ENCODE measurements around the gene FOXP4. TPM values are rescaled to one million over a fixed set of nuclear protein-coding genes. Genes with fewer than 3 reads are reported as not detected.

Gene FOXP4
- total and polyA plus RNA-seq, 2 donors from 2014 or later, result 14.0 to 33.2 TPM

DNA sequence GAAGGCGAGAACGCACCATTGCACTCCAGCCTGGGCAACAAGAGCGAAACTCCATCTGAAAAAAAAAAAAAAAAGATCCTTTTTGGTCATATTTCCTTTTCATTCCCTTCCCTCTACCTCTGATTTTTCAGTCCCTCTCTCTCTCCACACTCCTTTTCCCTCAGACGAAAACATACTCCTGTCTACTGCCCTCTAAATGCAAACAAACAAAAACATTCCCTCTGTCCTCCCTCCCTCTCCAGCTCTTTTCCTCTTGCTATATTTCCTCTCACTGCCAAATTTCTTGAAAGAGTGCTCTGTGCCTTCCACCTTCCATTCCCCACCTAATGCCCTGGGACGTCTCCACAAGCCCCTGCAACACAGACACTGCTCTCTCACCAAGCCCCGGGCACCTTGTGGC, 77.1 kb downstream of the FOXP4 start:
- no peaks in the 10 kb centered on the region for H3K27me3 ChIP-seq (ENCODE audit: control insufficient read depth, insufficient read depth, low read length)
- H3K27ac ChIP-seq (ENCODE audit: low read depth in 2 of 2, low read length in 2 of 2), result no peak overlapping the region
- H3K4me3 ChIP-seq (ENCODE audit: low read length in 3 of 3), result no peak overlapping the region
- H3K9ac ChIP-seq (ENCODE audit: low read length in 3 of 3), result no peak overlapping the region
- no peaks in the 10 kb centered on the region for H3K9me3 ChIP-seq (ENCODE audit: control insufficient read depth in 2 of 3, insufficient read depth in 1 of 3, low read length in 3 of 3)
- DNase-seq, result no peak
- intact Hi-C loops (cut with DNase I), result no loop called here
- no peak for FAIRE-seq
- TF ChIP-seq, protein P1, sequence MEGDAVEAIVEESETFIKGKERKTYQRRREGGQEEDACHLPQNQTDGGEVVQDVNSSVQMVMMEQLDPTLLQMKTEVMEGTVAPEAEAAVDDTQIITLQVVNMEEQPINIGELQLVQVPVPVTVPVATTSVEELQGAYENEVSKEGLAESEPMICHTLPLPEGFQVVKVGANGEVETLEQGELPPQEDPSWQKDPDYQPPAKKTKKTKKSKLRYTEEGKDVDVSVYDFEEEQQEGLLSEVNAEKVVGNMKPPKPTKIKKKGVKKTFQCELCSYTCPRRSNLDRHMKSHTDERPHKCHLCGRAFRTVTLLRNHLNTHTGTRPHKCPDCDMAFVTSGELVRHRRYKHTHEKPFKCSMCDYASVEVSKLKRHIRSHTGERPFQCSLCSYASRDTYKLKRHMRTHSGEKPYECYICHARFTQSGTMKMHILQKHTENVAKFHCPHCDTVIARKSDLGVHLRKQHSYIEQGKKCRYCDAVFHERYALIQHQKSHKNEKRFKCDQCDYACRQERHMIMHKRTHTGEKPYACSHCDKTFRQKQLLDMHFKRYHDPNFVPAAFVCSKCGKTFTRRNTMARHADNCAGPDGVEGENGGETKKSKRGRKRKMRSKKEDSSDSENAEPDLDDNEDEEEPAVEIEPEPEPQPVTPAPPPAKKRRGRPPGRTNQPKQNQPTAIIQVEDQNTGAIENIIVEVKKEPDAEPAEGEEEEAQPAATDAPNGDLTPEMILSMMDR (IDR thresholded peaks at IDR 0.05; ENCODE audit: borderline replicate concordance, extremely low read depth, insufficient read depth), result no peak
- no peaks in the 10 kb centered on the region for H3K36me3 ChIP-seq (ENCODE audit: control insufficient read depth in 2 of 3, insufficient read depth in 3 of 3, low read length in 3 of 3)
- H3K4me1 ChIP-seq (ENCODE audit: control insufficient read depth in 2 of 3, insufficient read depth in 2 of 3, low read depth in 1 of 3, low read length in 3 of 3), result peaks cover 2 to 4% (median 2%) of the 10 kb centered on the region in 3 donors

- Histone ChIP-seq H3K27ac (ENCODE audit: low read depth in 2 of 2, low read length in 2 of 2) (no peak overlapping the region), H3K36me3 (ENCODE audit: control insufficient read depth in 2 of 3, insufficient read depth in 3 of 3, low read length in 3 of 3) (no peaks in the 10 kb centered on the region), H3K4me3 (ENCODE audit: low read length in 3 of 3) (no peak overlapping the region), H3K9me3 (ENCODE audit: control insufficient read depth in 2 of 3, insufficient read depth in 1 of 3, low read length in 3 of 3) (no peaks in the 10 kb centered on the region), H3K27me3 (ENCODE audit: control insufficient read depth, insufficient read depth, low read length) (no peaks in the 10 kb centered on the region), H3K9ac (ENCODE audit: low read length in 3 of 3) (no peak overlapping the region), H3K4me1 (ENCODE audit: control insufficient read depth in 2 of 3, insufficient read depth in 2 of 3, low read depth in 1 of 3, low read length in 3 of 3) (peaks cover 2 to 4% (median 2%) of the 10 kb centered on the region in 3 donors)
- TF ChIP-seq, protein P1 (IDR thresholded peaks at IDR 0.05; ENCODE audit: borderline replicate concordance, extremely low read depth, insufficient read depth), result no peak
- intact Hi-C loops (cut with DNase I), result no loop called here
- FAIRE-seq (no peak), DNase-seq (no peak)
These were observed 78.6 kb downstream of the FOXP4 start for GRCh38 chr6:41624621-41625380.

GRCh38 chr6:41625442-41625841, 79.3 kb downstream of the FOXP4 start:
- Histone ChIP-seq H3K27ac (ENCODE audit: low read depth in 2 of 2, low read length in 2 of 2) (no peak overlapping the region), H3K4me1 (ENCODE audit: control insufficient read depth in 2 of 3, insufficient read depth in 2 of 3, low read depth in 1 of 3, low read length in 3 of 3) (peaks cover 2 to 4% (median 2%) of the 10 kb centered on the region in 3 donors), H3K9me3 (ENCODE audit: control insufficient read depth in 2 of 3, insufficient read depth in 1 of 3, low read length in 3 of 3) (no peaks in the 10 kb centered on the region), H3K36me3 (ENCODE audit: control insufficient read depth in 2 of 3, insufficient read depth in 3 of 3, low read length in 3 of 3) (no peaks in the 10 kb centered on the region), H3K27me3 (ENCODE audit: control insufficient read depth, insufficient read depth, low read length) (no peaks in the 10 kb centered on the region), H3K9ac (ENCODE audit: low read length in 3 of 3) (no peak overlapping the region), H3K4me3 (ENCODE audit: low read length in 3 of 3) (no peak overlapping the region)
- FAIRE-seq (no peak), DNase-seq (no peak)
- intact Hi-C loops (cut with DNase I), result no loop called here
- TF ChIP-seq, protein P1 (IDR thresholded peaks at IDR 0.05; ENCODE audit: borderline replicate concordance, extremely low read depth, insufficient read depth), result no peak

All from kidney (tissue), 14 donors.